ENCODE measurements around the gene DCK. TPM values are rescaled to one million over a fixed set of nuclear protein-coding genes. Genes with fewer than 3 reads are reported as not detected.

Gene DCK
- total RNA-seq, 6 experiments from 2014 or later = 1.9 to 7.2 (median 3.6) TPM

- intact Hi-C loops (cut with DNase I) = no loop called here
- 11% methylated on average over 4 of the region's 4 CpGs for WGBS (ENCODE audit: insufficient coverage, low coverage, low lambda C conversion rate, missing lambda C conversion rate)
- H3K4me1 ChIP-seq = peaks cover 0 to 23% (median 6%) of the 10 kb centered on the region in 4 donors
- no peaks in the 10 kb centered on the region for H3K36me3 ChIP-seq
- DNase-seq (no peak), ATAC-seq (peak; percentile 45 to 85 (median 84))
- no peak overlapping the region for H3K4me3 ChIP-seq
- TF ChIP-seq POLR2A (IDR thresholded peaks at IDR 0.05) (no peak), CTCF (IDR thresholded peaks at IDR 0.05) (no peak)
- peak overlapping the region in 1 of 3 donors; percentile 43 for H3K27ac ChIP-seq
- H3K27me3 ChIP-seq = no peaks in the 10 kb centered on the region
- no peaks in the 10 kb centered on the region for H3K9me3 ChIP-seq
Measured at GRCh38 chr4:71066737-71067716, 73.6 kb downstream of the DCK start.

- no peaks in the 10 kb centered on the region for H3K36me3 ChIP-seq
- no peak overlapping the region for H3K27ac ChIP-seq
- no peaks in the 10 kb centered on the region for H3K27me3 ChIP-seq
- no peak overlapping the region for H3K4me3 ChIP-seq
- H3K9me3 ChIP-seq = no peaks in the 10 kb centered on the region
- DNase-seq (no peak), ATAC-seq (no peak)
- intact Hi-C loops (cut with DNase I) = no loop called here
- WGBS (ENCODE audit: insufficient coverage, low coverage, low lambda C conversion rate, missing lambda C conversion rate) = 92% methylated on average over 1 of the region's 1 CpG
- TF ChIP-seq POLR2A (IDR thresholded peaks at IDR 0.05) (no peak), CTCF (IDR thresholded peaks at IDR 0.05) (no peak)
- peaks cover 0 to 23% (median 6%) of the 10 kb centered on the region in 4 donors for H3K4me1 ChIP-seq
Measured at GRCh38 chr4:71069063-71069462, 75.6 kb downstream of the DCK start.

GRCh38 chr4:71070015-71070414, 76.6 kb downstream of the DCK start:
- no peak for ATAC-seq
- no peak for DNase-seq
- intact Hi-C loops (cut with DNase I) = no loop called here

More at GRCh38 chr4:71070015-71070414, 76.6 kb downstream of the DCK start:
- TF ChIP-seq CTCF (IDR thresholded peaks at IDR 0.05) (no peak), POLR2A (IDR thresholded peaks at IDR 0.05) (no peak)
- H3K9me3 ChIP-seq = no peaks in the 10 kb centered on the region
- no peak overlapping the region for H3K4me3 ChIP-seq
- WGBS (ENCODE audit: insufficient coverage, low coverage, low lambda C conversion rate, missing lambda C conversion rate) = 85% methylated on average over 1 of the region's 1 CpG
- no peaks in the 10 kb centered on the region for H3K27me3 ChIP-seq
- no peak overlapping the region for H3K27ac ChIP-seq
- peaks cover 0 to 23% (median 6%) of the 10 kb centered on the region in 4 donors for H3K4me1 ChIP-seq
- H3K36me3 ChIP-seq = no peaks in the 10 kb centered on the region
